HepG2 (cell line): ENCODE data around the gene GSK3B. TPM values are rescaled to one million over a fixed set of nuclear protein-coding genes. Genes with fewer than 3 reads are reported as not detected.

Experiments
- ATAC-seq: fragments of 200-7000 bp; cut with Tn5 transposase; 3 replicates; pipeline ENCODE4 v1.9.1; 2020; ENCODE audit warnings: mild to moderate bottlenecking, moderate library complexity
- BruUV-seq: library from RNA; stranded (reverse); fragments of 400-500 nt; replicated peaks from 2 replicates; lab custom pipeline; 2021; lab: Mats Ljungman, UMichigan
- CTCF ChIA-PET: fragments of 300-600 bp; formaldehyde crosslinking; extraction: SDS; loops from one replicate; lab custom pipeline; 2021; ENCODE audit warnings: low total read pairs, inconsistent platforms, low intra/inter-chr PET ratio; lab: Yijun Ruan, JAX
- POLR2A ChIA-PET: fragments of 350-600 bp; sonication (Branson Sonifier 250); formaldehyde crosslinking; loops from one replicate; lab custom pipeline; 2020; ENCODE audit warnings: antibody characterized with exemption, inconsistent platforms; lab: Yijun Ruan, JAX
- DNase-seq: peaks from one replicate; pipeline ENCODE4 v3.0.0-alpha.2; 2015; ENCODE audit warnings: low spot score
- FAIRE-seq: peaks from 3 replicates; lab custom pipeline; 2011; peaks lifted over from hg19 to GRCh38; lab: Jason Lieb, UNC
- H2AFZ ChIP-seq: one replicate; pipeline ENCODE4 v1.6.1; 2011; ENCODE audit warnings: low read length, inconsistent platforms
- H3K27ac ChIP-seq: fragments of 300-600 bp; 3 replicates; pipeline ENCODE4 v1.8.0; 2011; ENCODE audit warnings: mixed run types, mild to moderate bottlenecking, mixed read lengths, low read length, inconsistent platforms; ENCODE audit not compliant: insufficient read depth; ENCODE audit errors: extremely low read length
- H3K27me3 ChIP-seq, 2 experiments: fragments of 200-600 bp in 1 of 2; 2 replicates in 1 of 2; 3 replicates in 1 of 2; pipeline versions ENCODE4 v1.6.0 to v1.8.0; 2011; ENCODE audit warnings: low read length in 2 of 2, mild to moderate bottlenecking in 2 of 2, moderate library complexity in 2 of 2, inconsistent platforms in 1 of 2; ENCODE audit not compliant: insufficient read depth in 2 of 2, control insufficient read depth in 1 of 2
- H3K36me3 ChIP-seq, 2 experiments: fragments of 200-600 bp in 1 of 2; replicated peaks in 1 of 2; 2 replicates in 1 of 2; 3 replicates in 1 of 2; pipeline versions ENCODE4 v1.5.1 to v1.8.0; 2011; ENCODE audit warnings: low read length in 2 of 2, inconsistent platforms in 1 of 2; ENCODE audit not compliant: insufficient read depth in 2 of 2, control insufficient read depth in 1 of 2
- H3K4me1 ChIP-seq: 2 replicates; pipeline ENCODE4 v1.5.1; 2012; ENCODE audit warnings: low read length, inconsistent platforms; ENCODE audit not compliant: insufficient read depth
- H3K4me2 ChIP-seq: 2 replicates; pipeline ENCODE4 v1.6.0; 2011; ENCODE audit warnings: low read depth, low read length, inconsistent platforms
- H3K4me3 ChIP-seq, 3 experiments: fragments of 200-600 bp in 1 of 3; sonication (generic), shearing (Covaris generic) in 1 of 3; replicated peaks in 1 of 3; 2 replicates each; pipeline ENCODE4 v1.5.1; 2011 to 2016; ENCODE audit warnings: low read length in 3 of 3, inconsistent platforms in 2 of 3, low read depth in 2 of 3, mild to moderate bottlenecking in 2 of 3, control low read depth in 1 of 3, mixed read lengths in 1 of 3; ENCODE audit not compliant: insufficient read depth in 1 of 3
- H3K79me2 ChIP-seq: one replicate; pipeline ENCODE4 v1.6.1; 2011; ENCODE audit warnings: low read length, inconsistent platforms; ENCODE audit not compliant: insufficient read depth
- H3K9ac ChIP-seq: 2 replicates; pipeline ENCODE4 v1.6.0; 2011; ENCODE audit warnings: mild to moderate bottlenecking, low read depth, low read length, inconsistent platforms; ENCODE audit not compliant: insufficient read depth
- H3K9me3 ChIP-seq: 2 replicates; pipeline ENCODE4 v1.5.1; 2012; ENCODE audit warnings: mild to moderate bottlenecking, low read length
- H4K20me1 ChIP-seq: 2 replicates; pipeline ENCODE4 v1.6.0; 2011; ENCODE audit warnings: inconsistent platforms, mild to moderate bottlenecking, low read length, moderate library complexity; ENCODE audit not compliant: insufficient read depth
- FOXA3 ChIP-seq: IDR thresholded peaks from 2 replicates; pipeline ENCODE4 v1.6.1; 2016; ENCODE audit warnings: missing genetic modification reagents, missing compliant biosample characterization
- HNRNPL ChIP-seq: fragments of 200-400 bp; formaldehyde crosslinking; IDR thresholded peaks from 2 replicates; pipeline ENCODE4 v1.6.1; 2017; ENCODE audit warnings: mild to moderate bottlenecking, low read depth, low read length
- NFKBIZ ChIP-seq: IDR thresholded peaks from 2 replicates; pipeline ENCODE4 v1.6.1; 2018; ENCODE audit warnings: missing genetic modification reagents, missing compliant biosample characterization
- NFYC ChIP-seq: IDR thresholded peaks from 2 replicates; pipeline ENCODE4 v1.6.1; 2016; ENCODE audit warnings: missing genetic modification reagents, missing compliant biosample characterization
- ZNF44 ChIP-seq: sonication (generic); formaldehyde crosslinking; IDR thresholded peaks from 2 replicates; pipeline ENCODE4 v1.5.1; 2020; ENCODE audit warnings: mild to moderate bottlenecking, missing genetic modification reagents
- ZNF446 ChIP-seq: sonication (generic); formaldehyde crosslinking; IDR thresholded peaks from 2 replicates; pipeline ENCODE4 v1.5.0; 2020; ENCODE audit warnings: mild to moderate bottlenecking, missing genetic modification reagents
- ZNF605 ChIP-seq: sonication (generic); formaldehyde crosslinking; IDR thresholded peaks from 2 replicates; pipeline ENCODE4 v1.8.0; 2022; ENCODE audit warnings: mild to moderate bottlenecking, missing genetic modification reagents
- ZNF780A ChIP-seq: sonication (generic); formaldehyde crosslinking; IDR thresholded peaks from 2 replicates; pipeline ENCODE4 v1.8.0; 2022; ENCODE audit warnings: mild to moderate bottlenecking, missing genetic modification reagents, moderate library complexity
- WGBS: methylation state at CpG from one replicate; pipeline ENCODE4 v1.1.6; 2017; ENCODE audit warnings: low lambda C conversion rate; 5-methylcytosine and 5-hydroxymethylcytosine counted together
- in situ Hi-C: cut with HindIII; loops from 2 replicates; pipeline ENCODE4 v1.10.0; 2017; ENCODE audit warnings: low pct_unique_long_range_greater_than_20kb; ENCODE audit not compliant: extremely low pct_ligation_motif_present
- intact Hi-C: fragments of 100-400 bp; cut with micrococcal nuclease; formaldehyde crosslinking; loops from one replicate; pipeline ENCODE4 v1.10.0; 2022; ENCODE audit not compliant: unreplicated experiment
- polyA plus RNA-seq, 8 experiments: library from polyadenylated mRNA; depleted of rRNA in 3 of 8; stranded (reverse) in 7 of 8; unstranded in 1 of 8; fragments of >200 nt; fragmentation: Illumina TruSeq in 4 of 8; extraction: Trizol in 4 of 8; gene quantifications; 2 replicates each; pipeline versions ENCODE4 v1.2.1 to v1.2.3, GENCODE V29; 2011 to 2016; ENCODE audit warnings: low read depth in 4 of 8, missing spikeins in 1 of 8, mixed read lengths in 1 of 8; ENCODE audit not compliant: insufficient read depth in 1 of 8
- total RNA-seq, 5 experiments: library from RNA; depleted of rRNA; stranded (reverse); fragments of >200 nt; fragmentation: Illumina TruSeq; extraction: Trizol; gene quantifications; 2 replicates each; pipeline ENCODE4 v1.2.3, GENCODE V29; 2016; ENCODE audit warnings: low read depth in 1 of 5
- TF ChIP-seq, protein P1 (sequence below): sonication (generic); formaldehyde crosslinking; IDR thresholded peaks from 2 replicates; pipeline ENCODE4 v1.4.0; 2020; ENCODE audit warnings: missing genetic modification reagents

The GSK3B gene
- total and polyA plus RNA-seq, 2 of the 13 experiments (the other 11 are each of a cell fraction or from before 2014, with no cell fraction given): 22.3 to 30.1 TPM

DNA sequence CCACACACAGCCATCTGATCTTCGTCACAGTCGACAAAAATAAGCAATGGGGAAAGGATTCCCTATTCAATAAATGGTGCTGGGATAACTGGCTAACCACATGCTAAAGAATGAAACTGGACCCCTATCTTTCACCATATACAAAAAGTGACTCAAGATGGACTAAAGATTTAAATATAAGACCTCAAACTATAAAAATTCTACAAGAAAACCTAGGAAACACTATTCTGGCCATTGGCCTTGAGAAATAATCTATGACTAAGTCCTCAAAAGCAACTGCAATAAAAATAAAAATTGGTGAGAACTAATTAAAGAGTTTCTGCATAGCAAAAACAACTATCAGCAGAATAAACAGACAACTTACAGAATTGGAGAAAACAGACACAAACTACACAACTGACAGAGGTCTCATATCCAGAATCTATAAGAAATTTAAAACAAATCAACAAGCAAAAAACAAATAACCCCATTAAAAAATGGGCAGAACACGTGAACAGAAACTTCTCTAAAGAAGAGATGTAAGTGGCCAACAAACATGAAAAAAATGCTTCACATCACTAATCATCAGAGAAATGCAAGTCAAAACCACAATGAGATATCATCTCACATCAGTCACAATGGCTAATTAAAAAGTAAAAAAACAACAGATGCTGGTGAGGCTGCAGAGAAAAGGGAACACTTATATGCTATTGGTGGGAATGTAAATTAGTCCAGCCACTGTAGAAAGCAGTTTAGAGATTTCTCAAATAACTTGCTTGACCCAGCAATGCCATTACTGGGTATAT is 208.3 kb downstream of the GSK3B start:
- ChIA-PET POLR2A (no interaction called here), CTCF (no interaction called here)
- peaks cover 15% of the 10 kb centered on the region for H3K4me1 ChIP-seq
- intact Hi-C loops: no loop called here
- DNase-seq (no peak), FAIRE-seq (no peak), ATAC-seq (no peak)
- peaks cover 8% of the 10 kb centered on the region; the same call in 1 of the 2 replicates for H3K9me3 ChIP-seq
- WGBS: 97% methylated on average over 3 of the region's 3 CpGs
- no TSS peak for BruUV-seq
- H3K36me3 ChIP-seq: peaks cover 0 to 8% of the 10 kb centered on the region in 2 experiments; a peak in 2 of 5 replicates
- in situ Hi-C loops: no loop called here
- H3K27ac ChIP-seq: no peak overlapping the region
- no peak overlapping the region for H2AFZ ChIP-seq
- no peaks in the 10 kb centered on the region for H4K20me1 ChIP-seq
- no peak overlapping the region for H3K9ac ChIP-seq
- TF ChIP-seq HNRNPL (no peak), NFKBIZ (CRISPR knock-in tag) (no peak), NFYC (CRISPR knock-in tag) (no peak), FOXA3 (no peak), ZNF44 (CRISPR knock-in tag) (no peak), ZNF780A (CRISPR knock-in tag) (no peak), ZNF605 (no peak), ZNF446 (CRISPR knock-in tag) (no peak)
- TF ChIP-seq, protein P1, sequence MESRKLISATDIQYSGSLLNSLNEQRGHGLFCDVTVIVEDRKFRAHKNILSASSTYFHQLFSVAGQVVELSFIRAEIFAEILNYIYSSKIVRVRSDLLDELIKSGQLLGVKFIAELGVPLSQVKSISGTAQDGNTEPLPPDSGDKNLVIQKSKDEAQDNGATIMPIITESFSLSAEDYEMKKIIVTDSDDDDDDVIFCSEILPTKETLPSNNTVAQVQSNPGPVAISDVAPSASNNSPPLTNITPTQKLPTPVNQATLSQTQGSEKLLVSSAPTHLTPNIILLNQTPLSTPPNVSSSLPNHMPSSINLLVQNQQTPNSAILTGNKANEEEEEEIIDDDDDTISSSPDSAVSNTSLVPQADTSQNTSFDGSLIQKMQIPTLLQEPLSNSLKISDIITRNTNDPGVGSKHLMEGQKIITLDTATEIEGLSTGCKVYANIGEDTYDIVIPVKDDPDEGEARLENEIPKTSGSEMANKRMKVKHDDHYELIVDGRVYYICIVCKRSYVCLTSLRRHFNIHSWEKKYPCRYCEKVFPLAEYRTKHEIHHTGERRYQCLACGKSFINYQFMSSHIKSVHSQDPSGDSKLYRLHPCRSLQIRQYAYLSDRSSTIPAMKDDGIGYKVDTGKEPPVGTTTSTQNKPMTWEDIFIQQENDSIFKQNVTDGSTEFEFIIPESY (CRISPR knock-in tag): no peak
- no peaks in the 10 kb centered on the region for H3K79me2 ChIP-seq
- no peak overlapping the region for H3K4me2 ChIP-seq
- no peaks in the 10 kb centered on the region for H3K27me3 ChIP-seq
- H3K4me3 ChIP-seq: no peak overlapping the region
